ENCODE data around the gene PDE4D.

DNA sequence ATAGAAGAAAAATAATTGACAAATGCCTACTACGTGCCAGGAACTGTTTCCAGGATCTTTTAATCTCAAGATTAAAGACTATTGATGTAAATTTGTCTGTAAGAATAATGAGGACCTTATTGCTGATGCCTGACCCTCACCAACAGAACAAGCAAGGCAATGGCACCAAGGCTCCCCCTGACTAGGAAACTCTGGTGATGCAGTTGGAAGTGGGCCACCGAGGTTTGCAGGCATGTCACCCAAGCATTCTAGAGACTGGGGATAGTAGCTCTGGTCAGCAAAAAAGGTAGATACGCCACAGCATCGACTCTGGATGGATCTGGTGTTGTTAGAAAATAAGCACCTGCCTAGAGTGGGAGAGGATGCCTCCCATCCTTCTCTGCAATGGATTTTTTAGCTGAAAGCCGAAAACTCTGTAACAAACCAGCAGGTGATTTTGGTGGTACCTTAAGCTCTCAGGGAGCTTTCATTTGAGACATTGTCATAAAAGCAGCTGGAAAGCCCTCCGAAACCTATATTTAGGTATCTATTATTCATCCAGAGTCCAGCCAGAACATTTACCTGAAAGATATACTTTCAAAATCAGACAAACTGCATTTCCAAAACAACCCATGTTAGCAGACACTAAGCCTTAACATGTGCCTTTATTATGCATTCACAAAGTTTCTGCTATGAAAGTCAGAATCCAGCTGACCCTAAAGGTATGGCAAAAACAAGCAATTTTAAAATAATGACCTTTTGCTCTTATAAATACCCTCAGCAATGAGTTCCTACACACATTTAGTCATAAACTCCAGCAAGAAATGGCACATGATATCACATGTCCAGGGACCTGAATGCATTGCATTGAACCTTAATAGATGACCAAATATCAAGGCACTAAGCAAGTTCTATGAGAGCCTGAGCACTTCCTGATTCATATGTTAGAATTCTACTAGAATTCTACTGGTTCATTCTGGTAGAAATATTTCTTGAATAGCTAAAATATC, 308.4 kb downstream of the PDE4D start:
- TF ChIP-seq POLR2AphosphoS5 (IDR thresholded peaks at IDR 0.05; ENCODE audit: low read depth, low read length) (no peak), TAF1 (IDR thresholded peaks at IDR 0.05; ENCODE audit: low read depth, low read length) (no peak), POLR2A (IDR thresholded peaks at IDR 0.05; ENCODE audit: low read depth, low read length) (no peak), SPI1 (IDR thresholded peaks at IDR 0.05; ENCODE audit: low read depth, low read length) (no peak), POU2F2 (IDR thresholded peaks at IDR 0.05; ENCODE audit: low read depth, low read length) (no peak)
